B cell (primary cell): Measurements from ENCODE around the gene CPED1.

ENCODE experiments used
- EZH2 ChIP-seq: IDR thresholded peaks from 2 replicates; pipeline ENCODE4 v1.6.1; 2012; ENCODE audit warnings: borderline replicate concordance, low read depth, mild to moderate bottlenecking, moderate library complexity, low read length; ENCODE audit not compliant: insufficient read depth, poor library complexity, severe bottlenecking
- TF ChIP-seq, protein P1 (sequence below): fragments of 200-600 bp; IDR thresholded peaks from one replicate; pipeline ENCODE4 v1.8.0; 2022; ENCODE audit warnings: antibody characterized with exemption, mild to moderate bottlenecking

DNA sequence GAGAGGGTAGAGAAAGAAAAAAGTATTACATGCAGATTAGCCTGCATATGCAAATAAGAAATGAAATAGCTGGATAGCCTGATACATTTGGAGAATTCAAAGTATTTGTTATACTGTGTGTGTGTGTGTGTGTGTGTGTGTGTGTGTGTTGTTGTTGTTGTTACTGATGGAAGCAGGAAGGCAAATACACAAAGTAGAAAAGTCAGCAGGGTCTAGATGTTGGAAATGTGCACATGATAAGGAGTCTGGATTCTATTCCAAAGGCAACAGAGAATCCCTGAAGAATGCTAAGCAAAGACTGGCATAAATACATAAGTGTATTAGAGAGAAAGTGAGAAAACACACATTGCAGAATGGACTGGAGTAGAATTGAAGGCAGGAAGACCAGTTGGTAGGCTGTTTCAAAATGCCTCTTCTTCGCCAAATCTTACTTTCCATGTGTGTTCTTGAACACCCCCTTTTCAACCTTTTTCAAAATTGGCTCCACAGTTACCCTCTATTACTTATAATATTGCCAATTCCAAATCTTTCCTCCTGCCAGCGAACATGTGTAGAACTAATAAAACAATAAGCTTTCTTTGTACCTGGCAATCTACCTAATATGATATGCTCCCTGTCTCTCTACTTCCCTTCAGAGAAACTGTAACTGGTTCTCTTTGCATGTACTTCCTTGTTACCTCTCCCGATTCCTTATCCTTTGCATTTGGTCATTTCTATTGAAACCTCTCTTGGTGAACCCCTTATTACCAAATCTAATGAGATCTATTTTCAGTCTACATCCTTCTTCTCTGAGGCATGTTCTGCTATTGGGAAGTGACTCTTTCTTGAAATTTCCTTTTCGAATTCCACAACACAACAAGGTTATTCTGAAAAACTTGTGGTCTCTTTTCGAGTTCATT lies 6.2 kb downstream of the CPED1 start:
- TF ChIP-seq, protein P1, sequence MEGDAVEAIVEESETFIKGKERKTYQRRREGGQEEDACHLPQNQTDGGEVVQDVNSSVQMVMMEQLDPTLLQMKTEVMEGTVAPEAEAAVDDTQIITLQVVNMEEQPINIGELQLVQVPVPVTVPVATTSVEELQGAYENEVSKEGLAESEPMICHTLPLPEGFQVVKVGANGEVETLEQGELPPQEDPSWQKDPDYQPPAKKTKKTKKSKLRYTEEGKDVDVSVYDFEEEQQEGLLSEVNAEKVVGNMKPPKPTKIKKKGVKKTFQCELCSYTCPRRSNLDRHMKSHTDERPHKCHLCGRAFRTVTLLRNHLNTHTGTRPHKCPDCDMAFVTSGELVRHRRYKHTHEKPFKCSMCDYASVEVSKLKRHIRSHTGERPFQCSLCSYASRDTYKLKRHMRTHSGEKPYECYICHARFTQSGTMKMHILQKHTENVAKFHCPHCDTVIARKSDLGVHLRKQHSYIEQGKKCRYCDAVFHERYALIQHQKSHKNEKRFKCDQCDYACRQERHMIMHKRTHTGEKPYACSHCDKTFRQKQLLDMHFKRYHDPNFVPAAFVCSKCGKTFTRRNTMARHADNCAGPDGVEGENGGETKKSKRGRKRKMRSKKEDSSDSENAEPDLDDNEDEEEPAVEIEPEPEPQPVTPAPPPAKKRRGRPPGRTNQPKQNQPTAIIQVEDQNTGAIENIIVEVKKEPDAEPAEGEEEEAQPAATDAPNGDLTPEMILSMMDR = no peak
- no peak for TF ChIP-seq EZH2
